Measurements from ENCODE around the gene GNB3. TPM values are rescaled to one million over a fixed set of nuclear protein-coding genes. Genes with fewer than 3 reads are reported as not detected.

The GNB3 gene
- total RNA-seq, 1 donor from 2014 or later = 22.2 TPM

GRCh38 chr12:6820166-6820565 is 20.6 kb upstream of the GNB3 start:
- Mint-ChIP-seq H3K27me3 (ENCODE audit: low read depth) (peaks cover 2% of the 10 kb centered on the region), H3K9me3 (no peaks in the 10 kb centered on the region), H3K4me1 (peaks cover 75% of the 10 kb centered on the region), H3K36me3 (ENCODE audit: low read depth) (peaks cover 6% of the 10 kb centered on the region), H3K27ac (ENCODE audit: unreplicated experiment) (peak overlapping the region; percentile 98), H3K4me3 (peak overlapping the region; percentile 87)
- DNase-seq (ENCODE audit: low read depth, low spot score) = no peak
- TF ChIP-seq CTCF (conservative IDR thresholded peaks at IDR 0.05) = no peak

GRCh38 chr12:6821591-6822425 is 18.9 kb upstream of the GNB3 start, which contains the start of gene GPR162:
Gene GPR162, plus strand, starts transcription at chr12:6821821. Its CDS starts 2,078 bp downstream, at chr12:6823899.
- no peak for TF ChIP-seq CTCF (conservative IDR thresholded peaks at IDR 0.05)
- peak within 1 kb of the TSS; percentile 98 for H3K27ac Mint-ChIP-seq (ENCODE audit: unreplicated experiment)
- DNase-seq (ENCODE audit: low read depth, low spot score) = peak; percentile 68
- H3K27me3 Mint-ChIP-seq (ENCODE audit: low read depth) = peaks cover 6% of the 10 kb centered on the region
- peaks cover 73% of the 10 kb centered on the region for H3K4me1 Mint-ChIP-seq
- H3K9me3 Mint-ChIP-seq = no peaks in the 10 kb centered on the region
- peak within 1 kb of the TSS; percentile 87 for H3K4me3 Mint-ChIP-seq
- H3K36me3 Mint-ChIP-seq (ENCODE audit: low read depth) = peaks cover 6% of the 10 kb centered on the region

- Mint-ChIP-seq H3K9me3 (no peaks in the 10 kb centered on the region), H3K27ac (ENCODE audit: unreplicated experiment) (no peak overlapping the region), H3K4me1 (peaks cover 76% of the 10 kb centered on the region), H3K27me3 (ENCODE audit: low read depth) (peaks cover 9% of the 10 kb centered on the region), H3K4me3 (peak overlapping the region; percentile 87), H3K36me3 (ENCODE audit: low read depth) (peaks cover 6% of the 10 kb centered on the region)
- DNase-seq (ENCODE audit: low read depth, low spot score) = no peak
- no peak for TF ChIP-seq CTCF (conservative IDR thresholded peaks at IDR 0.05)
These were observed 18.1 kb upstream of the GNB3 start for GRCh38 chr12:6822426-6823135.

- Mint-ChIP-seq H3K4me3 (peak overlapping the region; percentile 79), H3K27me3 (ENCODE audit: low read depth) (peaks cover 9% of the 10 kb centered on the region), H3K27ac (ENCODE audit: unreplicated experiment) (no peak overlapping the region), H3K4me1 (peaks cover 73% of the 10 kb centered on the region), H3K36me3 (ENCODE audit: low read depth) (peaks cover 5% of the 10 kb centered on the region), H3K9me3 (no peaks in the 10 kb centered on the region)
- TF ChIP-seq CTCF (conservative IDR thresholded peaks at IDR 0.05) = no peak
- DNase-seq (ENCODE audit: low read depth, low spot score) = no peak
These were observed 17.3 kb upstream of the GNB3 start for GRCh38 chr12:6823182-6824084.
